Measurements from ENCODE around the gene STBD1.

DNA sequence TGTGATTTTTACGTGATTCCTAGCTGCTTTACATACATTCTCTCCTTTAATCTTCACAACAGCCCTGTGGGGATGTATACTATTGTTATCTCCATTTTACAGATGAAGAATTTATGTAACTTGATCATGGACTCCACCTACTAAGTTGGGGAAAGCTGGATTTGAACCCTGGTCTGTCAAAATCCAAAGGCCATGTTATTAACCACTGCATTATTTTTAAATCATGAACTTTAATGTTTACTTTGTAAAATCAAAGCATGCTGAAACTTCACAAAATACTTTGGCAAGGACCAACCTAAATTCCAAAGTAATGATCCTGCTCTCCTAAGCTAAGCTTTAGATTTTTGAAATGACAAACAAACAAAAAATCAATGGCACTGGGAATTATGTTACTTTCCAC lies 28.9 kb upstream of the STBD1 start:
- TF ChIP-seq, protein P1, sequence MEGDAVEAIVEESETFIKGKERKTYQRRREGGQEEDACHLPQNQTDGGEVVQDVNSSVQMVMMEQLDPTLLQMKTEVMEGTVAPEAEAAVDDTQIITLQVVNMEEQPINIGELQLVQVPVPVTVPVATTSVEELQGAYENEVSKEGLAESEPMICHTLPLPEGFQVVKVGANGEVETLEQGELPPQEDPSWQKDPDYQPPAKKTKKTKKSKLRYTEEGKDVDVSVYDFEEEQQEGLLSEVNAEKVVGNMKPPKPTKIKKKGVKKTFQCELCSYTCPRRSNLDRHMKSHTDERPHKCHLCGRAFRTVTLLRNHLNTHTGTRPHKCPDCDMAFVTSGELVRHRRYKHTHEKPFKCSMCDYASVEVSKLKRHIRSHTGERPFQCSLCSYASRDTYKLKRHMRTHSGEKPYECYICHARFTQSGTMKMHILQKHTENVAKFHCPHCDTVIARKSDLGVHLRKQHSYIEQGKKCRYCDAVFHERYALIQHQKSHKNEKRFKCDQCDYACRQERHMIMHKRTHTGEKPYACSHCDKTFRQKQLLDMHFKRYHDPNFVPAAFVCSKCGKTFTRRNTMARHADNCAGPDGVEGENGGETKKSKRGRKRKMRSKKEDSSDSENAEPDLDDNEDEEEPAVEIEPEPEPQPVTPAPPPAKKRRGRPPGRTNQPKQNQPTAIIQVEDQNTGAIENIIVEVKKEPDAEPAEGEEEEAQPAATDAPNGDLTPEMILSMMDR (conservative IDR thresholded peaks at IDR 0.05; ENCODE audit: low read depth in 2 of 2) = no peak
- no peak for TF ChIP-seq POLR2AphosphoS5 (IDR thresholded peaks at IDR 0.05; ENCODE audit: low read depth)
- no peak for TF ChIP-seq EZH2phosphoT487 (IDR thresholded peaks at IDR 0.05; ENCODE audit: unreplicated experiment)
- TF ChIP-seq, protein P2, sequence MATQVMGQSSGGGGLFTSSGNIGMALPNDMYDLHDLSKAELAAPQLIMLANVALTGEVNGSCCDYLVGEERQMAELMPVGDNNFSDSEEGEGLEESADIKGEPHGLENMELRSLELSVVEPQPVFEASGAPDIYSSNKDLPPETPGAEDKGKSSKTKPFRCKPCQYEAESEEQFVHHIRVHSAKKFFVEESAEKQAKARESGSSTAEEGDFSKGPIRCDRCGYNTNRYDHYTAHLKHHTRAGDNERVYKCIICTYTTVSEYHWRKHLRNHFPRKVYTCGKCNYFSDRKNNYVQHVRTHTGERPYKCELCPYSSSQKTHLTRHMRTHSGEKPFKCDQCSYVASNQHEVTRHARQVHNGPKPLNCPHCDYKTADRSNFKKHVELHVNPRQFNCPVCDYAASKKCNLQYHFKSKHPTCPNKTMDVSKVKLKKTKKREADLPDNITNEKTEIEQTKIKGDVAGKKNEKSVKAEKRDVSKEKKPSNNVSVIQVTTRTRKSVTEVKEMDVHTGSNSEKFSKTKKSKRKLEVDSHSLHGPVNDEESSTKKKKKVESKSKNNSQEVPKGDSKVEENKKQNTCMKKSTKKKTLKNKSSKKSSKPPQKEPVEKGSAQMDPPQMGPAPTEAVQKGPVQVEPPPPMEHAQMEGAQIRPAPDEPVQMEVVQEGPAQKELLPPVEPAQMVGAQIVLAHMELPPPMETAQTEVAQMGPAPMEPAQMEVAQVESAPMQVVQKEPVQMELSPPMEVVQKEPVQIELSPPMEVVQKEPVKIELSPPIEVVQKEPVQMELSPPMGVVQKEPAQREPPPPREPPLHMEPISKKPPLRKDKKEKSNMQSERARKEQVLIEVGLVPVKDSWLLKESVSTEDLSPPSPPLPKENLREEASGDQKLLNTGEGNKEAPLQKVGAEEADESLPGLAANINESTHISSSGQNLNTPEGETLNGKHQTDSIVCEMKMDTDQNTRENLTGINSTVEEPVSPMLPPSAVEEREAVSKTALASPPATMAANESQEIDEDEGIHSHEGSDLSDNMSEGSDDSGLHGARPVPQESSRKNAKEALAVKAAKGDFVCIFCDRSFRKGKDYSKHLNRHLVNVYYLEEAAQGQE (IDR thresholded peaks at IDR 0.05; ENCODE audit: unreplicated experiment) = no peak
- TF ChIP-seq, protein P3, sequence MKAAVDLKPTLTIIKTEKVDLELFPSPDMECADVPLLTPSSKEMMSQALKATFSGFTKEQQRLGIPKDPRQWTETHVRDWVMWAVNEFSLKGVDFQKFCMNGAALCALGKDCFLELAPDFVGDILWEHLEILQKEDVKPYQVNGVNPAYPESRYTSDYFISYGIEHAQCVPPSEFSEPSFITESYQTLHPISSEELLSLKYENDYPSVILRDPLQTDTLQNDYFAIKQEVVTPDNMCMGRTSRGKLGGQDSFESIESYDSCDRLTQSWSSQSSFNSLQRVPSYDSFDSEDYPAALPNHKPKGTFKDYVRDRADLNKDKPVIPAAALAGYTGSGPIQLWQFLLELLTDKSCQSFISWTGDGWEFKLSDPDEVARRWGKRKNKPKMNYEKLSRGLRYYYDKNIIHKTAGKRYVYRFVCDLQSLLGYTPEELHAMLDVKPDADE (IDR thresholded peaks at IDR 0.05) = no peak
- no peak for TF ChIP-seq EZH2 (IDR thresholded peaks at IDR 0.05; ENCODE audit: low read depth, unreplicated experiment)
- TF ChIP-seq ZNF114 (CRISPR knock-in tag; IDR thresholded peaks at IDR 0.05) = no peak
- no peak for TF ChIP-seq JUNB (IDR thresholded peaks at IDR 0.05; ENCODE audit: unreplicated experiment)
- TF ChIP-seq ZNF331 (CRISPR knock-in tag; IDR thresholded peaks at IDR 0.05; ENCODE audit: low read depth) = no peak
- TF ChIP-seq STAT1 (IDR thresholded peaks at IDR 0.05; ENCODE audit: unreplicated experiment) = no peak
- TF ChIP-seq CREB1 (CRISPR knock-in tag; IDR thresholded peaks at IDR 0.05; ENCODE audit: low read depth) = no peak

Measured in GM23338 (cell line).